ENCODE results near the gene HHAT. TPM values are rescaled to one million over a fixed set of nuclear protein-coding genes. Genes with fewer than 3 reads are reported as not detected.
A peak's percentile ranks its signal among the peaks of the same experiment; 100 is the strongest.

Gene HHAT
- total and polyA plus RNA-seq, 2 of the 4 experiments (the other 2 are of a cell fraction): 1.7 to 2.5 TPM

GRCh38 chr1:210489491-210489890 lies 160.8 kb downstream of the HHAT start:
- Histone ChIP-seq H2BK15ac (ENCODE audit: low read depth, low read length) (no peak overlapping the region), H3K14ac (replicated peaks; ENCODE audit: low read depth, low read length) (no peak overlapping the region), H4K20me1 (ENCODE audit: insufficient read depth, low read length) (no peaks in the 10 kb centered on the region), H4K91ac (ENCODE audit: insufficient read depth, low read depth, low read length) (no peak overlapping the region), H3K27ac (ENCODE audit: insufficient read depth, low read length) (no peak overlapping the region), H3K9ac (ENCODE audit: low read depth, low read length) (no peak overlapping the region), H2AK5ac (ENCODE audit: low read depth, low read length) (no peak overlapping the region), H2BK120ac (ENCODE audit: low read depth, low read length) (no peak overlapping the region), H3K4me1 (ENCODE audit: control insufficient read depth, insufficient read depth, low read length) (no peaks in the 10 kb centered on the region), H2AK9ac (replicated peaks; ENCODE audit: low read depth, low read length, poor library complexity) (no peak overlapping the region), H4K5ac (ENCODE audit: low read depth, low read length) (no peak overlapping the region), H3K9me3 (ENCODE audit: control insufficient read depth, insufficient read depth, low read length) (no peaks in the 10 kb centered on the region), H3K27me3 (ENCODE audit: control insufficient read depth, insufficient read depth, low read length) (no peaks in the 10 kb centered on the region; the same call in 1 of the 2 replicates), H3K18ac (ENCODE audit: low read depth, low read length) (no peak overlapping the region), H3K4me2 (ENCODE audit: low read depth, low read length) (no peak overlapping the region), H2BK20ac (ENCODE audit: low read depth, low read length) (no peak overlapping the region), H4K8ac (ENCODE audit: low read depth in 2 of 2, low read length in 2 of 2) (no peak overlapping the region), H2AFZ (replicated peaks; ENCODE audit: low read length, poor library complexity) (no peak overlapping the region), H3K79me1 (ENCODE audit: low read depth in 1 of 2, low read length in 2 of 2) (no peaks in the 10 kb centered on the region), H3K56ac (ENCODE audit: extremely low read depth, insufficient read depth, low read length) (no peak overlapping the region), H2BK5ac (ENCODE audit: low read depth, low read length, poor library complexity, severe bottlenecking) (no peak overlapping the region), H3K9me1 (ENCODE audit: insufficient read depth, low read length) (no peaks in the 10 kb centered on the region), H3K36me3 (ENCODE audit: control insufficient read depth, insufficient read depth, low read length) (no peaks in the 10 kb centered on the region), H3K4me3 (ENCODE audit: insufficient read depth, low read depth, low read length) (no peak overlapping the region), H3K4ac (ENCODE audit: low read depth, low read length) (no peak overlapping the region), H3K23ac (ENCODE audit: low read depth, low read length) (no peak overlapping the region)
- BruUV-seq (replicated peaks): no TSS peak
- DNase-seq (peak; percentile 62), ATAC-seq (ENCODE audit: low read depth) (no peak)
- TF ChIP-seq FOS (IDR thresholded peaks at IDR 0.05; ENCODE audit: low read depth, low read length) (no peak), MXI1 (IDR thresholded peaks at IDR 0.05; ENCODE audit: borderline replicate concordance, low read depth, low read length) (no peak), RCOR1 (IDR thresholded peaks at IDR 0.05; ENCODE audit: insufficient replicate concordance, low read length) (no peak), USF2 (IDR thresholded peaks at IDR 0.05; ENCODE audit: low read depth, low read length) (no peak)
- CTCF ChIA-PET: interaction anchor here (0.6 kb wide), 1 partner anchor 51 kb away, joined by 3 read pairs; no protein-coding TSS in a partner anchor
- intact Hi-C loops (cut with micrococcal nuclease) (no loop called here), in situ Hi-C loops (cut with MboI; ENCODE audit: low sequenced_read_pairs) (no loop called here), dilution Hi-C loops (cut with HindIII; ENCODE audit: low sequenced_read_pairs, unreplicated experiment) (no loop called here)
- POLR2A ChIA-PET (ENCODE audit: unreplicated experiment): no interaction called here
- 40% methylated on average over 1 of the region's 1 CpG; no CpG with 5 or more reads in 1 of the 2 experiments for WGBS, 2 experiments (ENCODE audit: extremely low coverage in 2 of 2, insufficient read length in 1 of 2)
